Measurements from ENCODE around the gene POP5. TPM values are rescaled to one million over a fixed set of nuclear protein-coding genes. Genes with fewer than 3 reads are reported as not detected.

POP5 gene
- total and polyA plus RNA-seq, 8 donors: 37.9 to 52.6 (median 49.6) TPM

- H3K4me3 ChIP-seq: peak overlapping the region; percentile 82 to 90
- H3K36me3 ChIP-seq: peaks cover 0 to 32% of the 10 kb centered on the region in 2 donors
- DNase-seq (no peak), ATAC-seq (no peak)
- H3K27me3 ChIP-seq: peaks cover 0 to 28% of the 10 kb centered on the region in 2 donors
- H3K27ac ChIP-seq: no peak overlapping the region
- peaks cover 0 to 41% of the 10 kb centered on the region in 2 donors for H3K4me1 ChIP-seq
- H3K9me3 ChIP-seq: no peaks in the 10 kb centered on the region
- intact Hi-C loops (cut with DNase I): loop anchor here in 1 of 2 donors (10.0 kb wide), 2 partner anchors 63 to 133 kb away; partner anchors contain the start of genes CABP1 and UNC119B
- TF ChIP-seq CTCF (IDR thresholded peaks at IDR 0.05): no peak
These were observed 796 bp upstream of the POP5 start for GRCh38 chr12:120581998-120582397.

DNA sequence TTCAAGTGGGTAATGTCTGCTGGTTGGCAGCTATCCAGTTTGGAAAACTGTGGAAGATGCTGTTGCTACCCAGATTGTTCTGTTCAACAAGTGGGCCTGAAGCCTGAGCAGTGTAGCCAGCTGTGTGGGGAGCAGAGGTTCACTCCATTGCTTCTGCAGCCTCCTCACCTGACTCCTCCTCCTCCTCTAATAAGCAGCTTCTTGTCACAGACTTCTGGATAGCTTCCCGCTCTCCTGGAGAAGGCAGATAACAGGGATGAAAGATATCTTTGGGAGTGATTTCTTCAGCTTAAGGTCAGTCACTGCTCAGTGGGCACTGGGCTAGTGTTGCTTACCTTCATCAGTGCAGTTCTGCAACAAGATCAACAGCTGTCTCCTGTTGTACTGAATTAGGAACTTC lies 2.0 kb downstream of the POP5 start:
- Histone ChIP-seq H3K27ac (no peak overlapping the region), H3K36me3 (peaks cover 0 to 60% of the 10 kb centered on the region in 2 donors), H3K4me3 (no peak overlapping the region), H3K27me3 (peaks cover 0 to 5% of the 10 kb centered on the region in 2 donors), H3K9me3 (no peaks in the 10 kb centered on the region), H3K4me1 (peaks cover 0 to 33% of the 10 kb centered on the region in 2 donors)
- DNase-seq (peak in 1 of 4 donors; percentile 16), ATAC-seq (no peak)
- intact Hi-C loops (cut with DNase I): no loop called here
- TF ChIP-seq CTCF (IDR thresholded peaks at IDR 0.05): no peak

DNA sequence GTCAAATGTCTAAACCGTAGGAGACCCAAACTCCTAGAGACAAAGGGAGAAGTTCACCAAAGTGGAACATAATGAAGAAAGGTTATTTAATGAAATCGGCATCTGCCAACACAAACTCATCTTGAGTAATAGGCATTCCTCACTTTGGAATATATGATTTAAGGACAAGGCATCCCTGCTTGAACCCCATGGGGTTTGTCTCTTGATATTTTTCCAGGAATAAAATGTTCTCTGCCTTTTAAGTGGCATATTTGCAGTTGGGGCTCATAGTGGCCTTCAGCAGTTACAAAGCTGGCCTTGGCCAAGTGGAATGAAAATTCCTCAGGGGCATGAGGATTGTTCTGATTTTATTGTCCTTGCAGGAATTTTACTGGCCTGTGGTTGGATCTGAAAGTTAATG lies 7.1 kb downstream of the POP5 start:
- ATAC-seq (no peak), DNase-seq (no peak)
- intact Hi-C loops (cut with DNase I): no loop called here
- no peaks in the 10 kb centered on the region for H3K4me1 ChIP-seq
- no peak overlapping the region for H3K4me3 ChIP-seq
- H3K27me3 ChIP-seq: no peaks in the 10 kb centered on the region
- peaks cover 0 to 100% of the 10 kb centered on the region in 2 donors for H3K36me3 ChIP-seq
- no peaks in the 10 kb centered on the region for H3K9me3 ChIP-seq
- peak overlapping the region in 1 of 2 donors; percentile 41 for H3K27ac ChIP-seq
- TF ChIP-seq CTCF (IDR thresholded peaks at IDR 0.05): no peak

DNA sequence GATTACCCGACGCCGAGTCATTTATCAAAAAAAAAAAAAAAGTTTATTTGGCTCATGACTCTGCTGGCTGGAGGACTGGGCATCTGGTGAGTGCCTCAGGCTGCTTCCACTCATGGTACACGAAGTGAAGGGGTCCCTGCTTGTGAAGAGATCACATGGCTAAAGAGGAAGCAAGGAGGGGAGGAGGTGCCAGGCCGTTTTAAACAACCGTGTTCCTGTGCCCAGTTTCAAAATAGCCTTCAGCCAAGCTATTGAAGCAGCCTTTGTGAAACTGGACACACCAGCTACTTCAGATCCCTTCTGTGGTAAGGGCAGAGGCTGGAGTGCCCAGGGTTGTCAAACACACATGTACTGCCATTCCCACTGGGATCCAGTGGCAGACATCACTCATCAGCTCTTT lies 7.6 kb downstream of the POP5 start:
- DNase-seq: no peak
- ATAC-seq: no peak
- TF ChIP-seq CTCF (IDR thresholded peaks at IDR 0.05): no peak
- peaks cover 0 to 100% of the 10 kb centered on the region in 2 donors for H3K36me3 ChIP-seq
- H3K27me3 ChIP-seq: no peaks in the 10 kb centered on the region
- H3K9me3 ChIP-seq: no peaks in the 10 kb centered on the region
- H3K4me3 ChIP-seq: no peak overlapping the region
- peak overlapping the region in 1 of 2 donors; percentile 41 for H3K27ac ChIP-seq
- intact Hi-C loops (cut with DNase I): no loop called here
- no peaks in the 10 kb centered on the region for H3K4me1 ChIP-seq

- H3K27me3 ChIP-seq: no peaks in the 10 kb centered on the region
- ATAC-seq: no peak
- H3K27ac ChIP-seq: no peak overlapping the region
- peaks cover 6 to 100% of the 10 kb centered on the region in 2 donors for H3K36me3 ChIP-seq
- no peaks in the 10 kb centered on the region for H3K4me1 ChIP-seq
- no peaks in the 10 kb centered on the region for H3K9me3 ChIP-seq
- intact Hi-C loops (cut with DNase I): no loop called here
- no peak overlapping the region for H3K4me3 ChIP-seq
- no peak for DNase-seq
- TF ChIP-seq CTCF (IDR thresholded peaks at IDR 0.05): no peak
These were observed 9.9 kb downstream of the POP5 start for GRCh38 chr12:120571299-120571698.

All from left lung (tissue), 10 donors.